Endodermal cell (in vitro differentiated cells): ENCODE data around the gene CACNA1S. TPM values are rescaled to one million over a fixed set of nuclear protein-coding genes. Genes with fewer than 3 reads are reported as not detected.

Experiments used
- DNase-seq: peaks from one replicate; pipeline ENCODE4 v3.0.0-alpha.2; 2017
- H3K27ac ChIP-seq: 2 replicates; pipeline ENCODE4 v1.5.1; 2013; ENCODE audit warnings: mild to moderate bottlenecking, low read depth, low read length, moderate library complexity
- H3K27me3 ChIP-seq: 2 replicates; pipeline ENCODE4 v1.6.1; 2013; ENCODE audit warnings: mild to moderate bottlenecking, low read length, moderate library complexity; ENCODE audit not compliant: insufficient read depth, control insufficient read depth, poor library complexity, severe bottlenecking
- H3K36me3 ChIP-seq: 2 replicates; pipeline ENCODE4 v1.7.0; 2013; ENCODE audit warnings: mild to moderate bottlenecking, low read length, moderate library complexity; ENCODE audit not compliant: control insufficient read depth, insufficient read depth
- H3K4me1 ChIP-seq: one replicate; pipeline ENCODE4 v1.7.0; 2013; ENCODE audit warnings: low read length; ENCODE audit not compliant: control insufficient read depth, insufficient read depth
- H3K4me3 ChIP-seq: 2 replicates; pipeline ENCODE4 v1.5.1; 2013; ENCODE audit warnings: mild to moderate bottlenecking, low read length, moderate library complexity
- H3K9ac ChIP-seq: 2 replicates; pipeline ENCODE4 v1.6.1; 2013; ENCODE audit warnings: mild to moderate bottlenecking, low read length, moderate library complexity; ENCODE audit not compliant: poor library complexity, severe bottlenecking; ENCODE audit errors: extremely low read depth
- H3K9me3 ChIP-seq: 2 replicates; pipeline ENCODE4 v1.6.1; 2013; ENCODE audit warnings: mild to moderate bottlenecking, low read length, moderate library complexity; ENCODE audit not compliant: control insufficient read depth
- H3K27ac Mint-ChIP-seq: 2 replicates; pipeline ENCODE4 v1.8.0; 2020; ENCODE audit warnings: mixed read lengths
- H3K27me3 Mint-ChIP-seq: 2 replicates; pipeline ENCODE4 v1.8.0; 2021; ENCODE audit warnings: mild to moderate bottlenecking, mixed read lengths; ENCODE audit not compliant: insufficient read depth
- H3K36me3 Mint-ChIP-seq: 2 replicates; pipeline ENCODE4 v1.8.0; 2020; ENCODE audit warnings: low read depth, mixed read lengths
- H3K4me1 Mint-ChIP-seq: 2 replicates; pipeline ENCODE4 v1.8.0; 2020; ENCODE audit warnings: mixed read lengths
- H3K4me3 Mint-ChIP-seq: 2 replicates; pipeline ENCODE4 v1.8.0; 2020; ENCODE audit warnings: mild to moderate bottlenecking, moderate library complexity, mixed read lengths
- H3K9me3 Mint-ChIP-seq: 2 replicates; pipeline ENCODE4 v1.8.0; 2020; ENCODE audit warnings: mild to moderate bottlenecking, mixed read lengths
- WGBS, 2 experiments: methylation state at CpG; one replicate each; pipeline versions ENCODE4 v1.1.5 to v1.1.7; 2013; ENCODE audit warnings: missing lambda C conversion rate in 2 of 2, mixed read lengths in 1 of 2; ENCODE audit not compliant: insufficient coverage in 1 of 2, insufficient read length in 1 of 2; 5-methylcytosine and 5-hydroxymethylcytosine counted together
- total RNA-seq, 2 donors: library from RNA; stranded (reverse); fragmentation: NEBNext Ultra II Directional in 1 of 2; extraction: Animal tissue kit (Norgen Biotek cat#: 25700) in 1 of 2; gene quantifications; 2 replicates in 1 of 2; 3 replicates in 1 of 2; pipeline ENCODE4 v1.2.1, GENCODE V29; 2021
- TF ChIP-seq, protein P1 (sequence below): fragments of 200-600 bp; sonication (generic); conservative IDR thresholded peaks from 2 replicates; pipeline ENCODE4 v1.5.0; 2021; ENCODE audit warnings: antibody characterized with exemption, mild to moderate bottlenecking

Gene CACNA1S
- total RNA-seq, 2 donors from 2014 or later, result 0.11 to 0.13 TPM

- no peak overlapping the region for H3K9ac ChIP-seq
- no peaks in the 10 kb centered on the region for H3K27me3 Mint-ChIP-seq
- TF ChIP-seq, protein P1, sequence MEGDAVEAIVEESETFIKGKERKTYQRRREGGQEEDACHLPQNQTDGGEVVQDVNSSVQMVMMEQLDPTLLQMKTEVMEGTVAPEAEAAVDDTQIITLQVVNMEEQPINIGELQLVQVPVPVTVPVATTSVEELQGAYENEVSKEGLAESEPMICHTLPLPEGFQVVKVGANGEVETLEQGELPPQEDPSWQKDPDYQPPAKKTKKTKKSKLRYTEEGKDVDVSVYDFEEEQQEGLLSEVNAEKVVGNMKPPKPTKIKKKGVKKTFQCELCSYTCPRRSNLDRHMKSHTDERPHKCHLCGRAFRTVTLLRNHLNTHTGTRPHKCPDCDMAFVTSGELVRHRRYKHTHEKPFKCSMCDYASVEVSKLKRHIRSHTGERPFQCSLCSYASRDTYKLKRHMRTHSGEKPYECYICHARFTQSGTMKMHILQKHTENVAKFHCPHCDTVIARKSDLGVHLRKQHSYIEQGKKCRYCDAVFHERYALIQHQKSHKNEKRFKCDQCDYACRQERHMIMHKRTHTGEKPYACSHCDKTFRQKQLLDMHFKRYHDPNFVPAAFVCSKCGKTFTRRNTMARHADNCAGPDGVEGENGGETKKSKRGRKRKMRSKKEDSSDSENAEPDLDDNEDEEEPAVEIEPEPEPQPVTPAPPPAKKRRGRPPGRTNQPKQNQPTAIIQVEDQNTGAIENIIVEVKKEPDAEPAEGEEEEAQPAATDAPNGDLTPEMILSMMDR, result no peak
- no peak overlapping the region for H3K4me3 ChIP-seq
- H3K27ac ChIP-seq, result peak overlapping the region; percentile 87
- no peak overlapping the region for H3K27ac Mint-ChIP-seq
- peak; percentile 69 for DNase-seq
- no peaks in the 10 kb centered on the region for H3K36me3 ChIP-seq
- H3K4me1 Mint-ChIP-seq, result peaks cover 10% of the 10 kb centered on the region
- H3K9me3 Mint-ChIP-seq, result no peaks in the 10 kb centered on the region
- H3K4me1 ChIP-seq, result no peaks in the 10 kb centered on the region
- WGBS, 2 experiments, result 79 to 81% methylated on average over 5 to 11 of the region's 11 CpGs
- no peaks in the 10 kb centered on the region for H3K27me3 ChIP-seq
- H3K9me3 ChIP-seq, result no peaks in the 10 kb centered on the region
- no peak overlapping the region for H3K4me3 Mint-ChIP-seq
- H3K36me3 Mint-ChIP-seq, result no peaks in the 10 kb centered on the region
These were observed 102.1 kb downstream of the CACNA1S start for GRCh38 chr1:201009962-201010645.

DNA sequence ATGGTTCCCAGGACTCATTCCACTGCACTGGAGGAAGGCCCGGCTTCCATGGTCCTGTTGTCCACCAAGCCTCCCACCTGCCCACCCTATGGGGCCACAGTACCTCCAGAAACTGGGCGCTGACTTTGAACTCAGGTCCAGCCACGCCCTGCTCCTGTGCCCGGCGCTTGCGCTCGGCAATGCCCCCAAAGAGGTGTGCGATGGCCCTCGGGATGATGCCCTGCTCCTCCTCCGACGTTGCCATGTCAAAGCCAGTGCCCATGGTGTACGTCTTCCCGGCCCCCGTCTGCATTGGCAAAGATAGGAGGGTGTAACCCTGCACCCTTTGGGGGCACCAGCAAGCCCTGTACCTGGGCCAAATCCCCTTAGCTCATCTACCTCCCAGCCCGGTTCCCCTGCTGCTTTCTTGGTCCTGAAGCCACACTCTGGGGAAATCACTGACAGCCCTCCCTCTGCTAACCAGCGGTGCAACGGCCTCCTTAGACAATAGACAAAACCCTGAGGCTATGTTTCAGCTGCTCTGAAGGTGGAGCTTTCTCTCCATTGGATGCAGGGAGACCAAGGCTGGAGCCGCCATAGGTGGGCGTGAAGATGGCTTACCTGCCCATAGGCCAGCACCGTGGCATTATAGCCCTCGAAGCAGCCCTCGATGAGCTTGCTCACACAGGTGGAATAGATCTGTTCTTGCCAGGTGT lies 103.4 kb downstream of the CACNA1S start:
- H3K36me3 ChIP-seq, result no peaks in the 10 kb centered on the region
- 90 to 93% methylated on average over 13 to 22 of the region's 22 CpGs for WGBS, 2 experiments
- no peaks in the 10 kb centered on the region for H3K9me3 ChIP-seq
- no peaks in the 10 kb centered on the region for H3K27me3 ChIP-seq
- H3K9ac ChIP-seq, result no peak overlapping the region
- no peak overlapping the region for H3K27ac Mint-ChIP-seq
- DNase-seq, result no peak
- H3K4me3 Mint-ChIP-seq, result no peak overlapping the region
- no peak overlapping the region for H3K4me3 ChIP-seq
- TF ChIP-seq, protein P1, result no peak
- no peak overlapping the region for H3K27ac ChIP-seq
- H3K4me1 ChIP-seq, result no peaks in the 10 kb centered on the region
- no peaks in the 10 kb centered on the region for H3K9me3 Mint-ChIP-seq
- peaks cover 4% of the 10 kb centered on the region for H3K4me1 Mint-ChIP-seq
- no peaks in the 10 kb centered on the region for H3K27me3 Mint-ChIP-seq
- H3K36me3 Mint-ChIP-seq, result no peaks in the 10 kb centered on the region

DNA sequence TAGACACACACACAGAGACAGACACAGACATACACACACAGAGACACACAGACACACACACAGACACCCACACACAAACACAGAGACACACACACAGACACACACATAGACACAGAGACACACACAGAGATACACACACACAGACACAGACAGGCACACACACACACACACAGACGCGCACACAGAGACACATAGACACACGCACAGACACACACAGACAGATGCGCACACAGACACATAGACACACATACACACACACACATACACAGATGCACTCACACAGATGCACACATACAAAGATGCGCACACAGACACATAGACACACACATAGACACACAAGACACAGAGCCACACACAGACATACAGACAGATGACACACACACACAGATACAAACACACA lies 104.7 kb downstream of the CACNA1S start:
- Mint-ChIP-seq H3K4me1 (peaks cover 4% of the 10 kb centered on the region), H3K27me3 (no peaks in the 10 kb centered on the region), H3K36me3 (no peaks in the 10 kb centered on the region), H3K27ac (no peak overlapping the region), H3K9me3 (no peaks in the 10 kb centered on the region), H3K4me3 (no peak overlapping the region)
- DNase-seq, result no peak
- Histone ChIP-seq H3K27me3 (no peaks in the 10 kb centered on the region), H3K27ac (no peak overlapping the region), H3K4me3 (no peak overlapping the region), H3K9ac (no peak overlapping the region), H3K36me3 (no peaks in the 10 kb centered on the region), H3K4me1 (no peaks in the 10 kb centered on the region), H3K9me3 (no peaks in the 10 kb centered on the region)
- TF ChIP-seq, protein P1, result no peak
- WGBS, 2 experiments, result 97% methylated on average over 5 of the region's 5 CpGs; no CpG with 5 or more reads in 1 of the 2 experiments
